Nephron progenitor cell (in vitro differentiated cells): ENCODE measurements around the gene CTNND1.

ENCODE experiments used
- DNase-seq: peaks from one replicate; pipeline ENCODE4 v3.0.0; 2021
- H3K27ac Mint-ChIP-seq: 2 replicates; pipeline ENCODE4 v1.8.0; 2021; ENCODE audit warnings: mild to moderate bottlenecking, moderate library complexity, mixed read lengths
- H3K27me3 Mint-ChIP-seq: 2 replicates; pipeline ENCODE4 v1.8.0; 2021; ENCODE audit warnings: mild to moderate bottlenecking, low read depth, mixed read lengths; ENCODE audit not compliant: poor library complexity
- H3K36me3 Mint-ChIP-seq: 2 replicates; pipeline ENCODE4 v1.8.0; 2021; ENCODE audit warnings: low read depth, mixed read lengths
- H3K4me1 Mint-ChIP-seq: 2 replicates; pipeline ENCODE4 v1.8.0; 2021; ENCODE audit warnings: mixed read lengths
- H3K4me3 Mint-ChIP-seq: 2 replicates; pipeline ENCODE4 v1.8.0; 2021; ENCODE audit warnings: mild to moderate bottlenecking, moderate library complexity, mixed read lengths
- H3K9me3 Mint-ChIP-seq: 2 replicates; pipeline ENCODE4 v1.8.0; 2021; ENCODE audit warnings: mild to moderate bottlenecking, moderate library complexity, mixed read lengths
- TF ChIP-seq, protein P1 (sequence below): fragments of 200-600 bp; sonication (generic); IDR thresholded peaks from 2 replicates; pipeline ENCODE4 v1.5.0; 2021; ENCODE audit warnings: antibody characterized with exemption

CTNND1 gene

DNA sequence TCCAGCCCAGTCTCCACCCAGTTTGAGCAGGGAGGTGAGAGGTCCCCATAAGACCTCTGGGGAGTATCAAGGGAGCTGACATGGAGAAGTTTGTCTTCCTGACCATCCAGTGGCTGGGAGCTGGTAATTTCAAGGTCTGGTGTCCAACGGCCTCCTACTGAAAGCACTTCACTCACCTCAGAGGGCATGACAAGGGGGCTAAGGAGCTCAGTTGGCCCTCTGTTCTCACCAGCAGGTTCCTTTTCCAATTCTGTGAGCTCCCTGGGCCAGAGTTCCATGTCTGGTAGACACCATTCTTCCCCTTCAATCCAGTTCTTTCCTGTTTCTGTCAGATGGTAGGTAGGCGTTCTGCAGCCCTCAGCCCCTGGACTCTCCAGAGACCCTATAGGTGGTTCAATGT, 17.2 kb upstream of the CTNND1 start:
- TF ChIP-seq, protein P1, sequence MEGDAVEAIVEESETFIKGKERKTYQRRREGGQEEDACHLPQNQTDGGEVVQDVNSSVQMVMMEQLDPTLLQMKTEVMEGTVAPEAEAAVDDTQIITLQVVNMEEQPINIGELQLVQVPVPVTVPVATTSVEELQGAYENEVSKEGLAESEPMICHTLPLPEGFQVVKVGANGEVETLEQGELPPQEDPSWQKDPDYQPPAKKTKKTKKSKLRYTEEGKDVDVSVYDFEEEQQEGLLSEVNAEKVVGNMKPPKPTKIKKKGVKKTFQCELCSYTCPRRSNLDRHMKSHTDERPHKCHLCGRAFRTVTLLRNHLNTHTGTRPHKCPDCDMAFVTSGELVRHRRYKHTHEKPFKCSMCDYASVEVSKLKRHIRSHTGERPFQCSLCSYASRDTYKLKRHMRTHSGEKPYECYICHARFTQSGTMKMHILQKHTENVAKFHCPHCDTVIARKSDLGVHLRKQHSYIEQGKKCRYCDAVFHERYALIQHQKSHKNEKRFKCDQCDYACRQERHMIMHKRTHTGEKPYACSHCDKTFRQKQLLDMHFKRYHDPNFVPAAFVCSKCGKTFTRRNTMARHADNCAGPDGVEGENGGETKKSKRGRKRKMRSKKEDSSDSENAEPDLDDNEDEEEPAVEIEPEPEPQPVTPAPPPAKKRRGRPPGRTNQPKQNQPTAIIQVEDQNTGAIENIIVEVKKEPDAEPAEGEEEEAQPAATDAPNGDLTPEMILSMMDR: no peak
- H3K4me1 Mint-ChIP-seq: peaks cover 47% of the 10 kb centered on the region
- no peak overlapping the region for H3K27ac Mint-ChIP-seq
- peaks cover 46% of the 10 kb centered on the region for H3K36me3 Mint-ChIP-seq
- H3K27me3 Mint-ChIP-seq: no peaks in the 10 kb centered on the region
- peak overlapping the region; percentile 63 for H3K4me3 Mint-ChIP-seq
- no peaks in the 10 kb centered on the region for H3K9me3 Mint-ChIP-seq
- DNase-seq: no peak

DNA sequence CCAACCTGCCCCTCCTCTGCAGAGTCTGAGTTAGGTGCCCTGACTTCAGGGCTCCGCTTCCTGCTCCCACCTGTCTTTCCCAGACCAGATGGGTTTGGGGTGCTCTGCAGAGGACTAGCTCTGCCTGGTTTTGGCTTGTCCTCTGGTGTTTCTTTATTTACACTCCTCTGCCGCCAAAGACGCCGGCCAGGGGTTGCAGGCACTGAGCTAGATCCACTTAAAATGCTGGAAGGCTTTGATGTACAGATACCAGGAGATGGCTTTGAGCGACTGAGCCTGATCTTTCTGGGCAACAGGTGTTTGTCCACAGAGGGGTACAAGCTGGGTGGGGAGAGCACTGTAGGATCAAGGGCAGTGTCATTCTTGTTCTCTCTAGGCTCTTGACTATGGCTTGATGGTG, 16.4 kb upstream of the CTNND1 start:
- Mint-ChIP-seq H3K27me3 (no peaks in the 10 kb centered on the region), H3K4me1 (peaks cover 47% of the 10 kb centered on the region), H3K4me3 (no peak overlapping the region), H3K27ac (peak overlapping the region; percentile 86), H3K36me3 (peaks cover 41% of the 10 kb centered on the region), H3K9me3 (no peaks in the 10 kb centered on the region)
- DNase-seq: no peak
- TF ChIP-seq, protein P1: no peak

DNA sequence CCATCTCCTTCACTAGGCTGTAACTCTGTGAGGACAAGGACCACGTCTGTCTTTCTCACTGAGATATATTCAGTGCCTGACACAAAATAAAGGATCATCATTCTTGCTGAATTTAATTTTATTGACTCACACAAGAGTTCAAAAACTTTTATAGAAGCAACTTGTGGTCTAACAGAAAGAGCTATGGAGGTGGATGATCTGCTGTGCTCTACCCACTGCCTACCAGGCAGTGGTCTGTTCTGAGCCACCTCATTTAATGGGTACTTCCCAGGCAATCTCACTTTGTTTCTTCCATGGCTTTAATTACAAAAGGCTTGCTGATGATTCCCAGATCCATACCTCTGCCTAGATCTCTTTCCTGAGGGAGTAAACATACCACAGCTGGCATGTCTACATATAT, 14.7 kb upstream of the CTNND1 start:
- Mint-ChIP-seq H3K9me3 (no peaks in the 10 kb centered on the region), H3K4me1 (peaks cover 38% of the 10 kb centered on the region), H3K27ac (peak overlapping the region; percentile 57), H3K4me3 (no peak overlapping the region), H3K36me3 (peaks cover 43% of the 10 kb centered on the region), H3K27me3 (no peaks in the 10 kb centered on the region)
- TF ChIP-seq, protein P1: no peak
- no peak for DNase-seq

DNA sequence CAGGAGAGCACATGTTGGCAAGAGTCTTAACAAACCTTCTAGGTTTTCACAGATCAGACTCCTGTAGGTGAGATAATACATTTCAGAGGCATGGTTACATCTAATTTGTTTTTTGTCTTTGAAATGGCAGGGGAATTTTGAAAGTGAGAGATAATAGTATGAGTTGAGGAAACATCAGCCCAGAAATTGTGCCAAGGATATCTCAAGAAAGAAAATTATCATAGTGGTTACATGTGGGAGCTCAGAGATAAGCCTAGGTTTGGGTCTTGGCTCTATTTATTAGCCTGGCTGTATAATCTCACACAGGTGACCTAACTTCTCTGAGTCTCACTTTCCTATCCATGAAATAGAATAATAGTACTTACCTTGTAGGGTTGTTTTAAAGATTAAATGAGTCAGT, 10.4 kb upstream of the CTNND1 start:
- H3K27ac Mint-ChIP-seq: no peak overlapping the region
- peaks cover 7% of the 10 kb centered on the region for H3K4me1 Mint-ChIP-seq
- peaks cover 11% of the 10 kb centered on the region for H3K36me3 Mint-ChIP-seq
- no peak overlapping the region for H3K4me3 Mint-ChIP-seq
- no peaks in the 10 kb centered on the region for H3K9me3 Mint-ChIP-seq
- H3K27me3 Mint-ChIP-seq: no peaks in the 10 kb centered on the region
- TF ChIP-seq, protein P1: no peak
- DNase-seq: no peak

DNA sequence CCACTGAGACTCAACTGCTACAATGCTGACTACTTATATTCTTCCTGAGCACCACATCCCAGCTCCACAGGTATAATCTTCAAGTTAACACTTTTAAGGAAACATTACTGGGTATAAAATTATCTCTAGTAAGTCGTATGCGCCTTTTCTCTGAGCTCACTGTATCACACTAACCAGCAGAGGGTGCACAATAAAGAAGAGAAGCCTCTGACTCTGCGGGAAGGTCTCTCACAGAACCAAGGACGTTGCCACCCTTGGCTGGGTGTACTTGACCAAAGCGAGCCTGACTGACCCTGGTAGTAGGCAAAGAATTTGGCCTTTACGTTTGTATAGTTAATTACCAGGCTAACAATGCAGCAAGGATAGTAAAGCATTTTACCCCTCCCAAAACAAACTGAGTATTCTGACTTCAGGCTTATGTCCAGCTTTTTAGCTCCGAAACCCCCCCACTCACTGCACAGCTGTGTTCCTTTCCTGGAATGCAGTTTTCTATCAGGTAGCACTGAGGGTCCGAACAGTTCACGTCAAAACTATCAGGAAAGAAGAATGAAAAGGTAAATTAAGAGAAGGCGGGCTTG, 9.8 kb upstream of the CTNND1 start, which contains the start of gene BTBD18:
Gene BTBD18, minus strand, starts transcription at position 144 of the 578 bp plus-strand sequence. CDS start 631 bp downstream, outside the sequence.
- Mint-ChIP-seq H3K9me3 (no peaks in the 10 kb centered on the region), H3K27ac (no peak within 1 kb of the TSS), H3K4me1 (peaks cover 7% of the 10 kb centered on the region), H3K36me3 (peaks cover 11% of the 10 kb centered on the region), H3K4me3 (no peak within 1 kb of the TSS), H3K27me3 (no peaks in the 10 kb centered on the region)
- TF ChIP-seq, protein P1: peak; percentile 34
- DNase-seq: no peak

DNA sequence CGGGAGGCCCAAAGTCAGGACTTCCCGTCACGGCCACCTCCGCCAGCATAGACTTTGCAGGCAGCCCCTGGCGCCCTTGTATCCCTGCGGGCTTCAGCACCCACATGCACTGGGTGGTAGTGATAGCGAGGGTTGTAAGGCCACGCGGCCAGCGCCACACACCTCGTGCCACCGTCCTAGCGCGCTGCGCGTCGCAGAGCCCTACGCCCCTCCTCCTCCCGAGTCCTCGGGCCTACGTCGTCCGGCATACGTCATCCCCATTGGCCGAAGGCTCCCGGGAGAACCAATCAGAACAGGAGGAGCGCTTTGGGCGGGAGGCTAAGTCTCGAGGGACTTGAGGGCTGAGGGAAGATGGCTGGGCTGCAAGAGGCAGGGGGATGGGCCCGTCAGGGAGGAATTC, 8.6 kb upstream of the CTNND1 start:
- no peak for DNase-seq
- Mint-ChIP-seq H3K27me3 (no peaks in the 10 kb centered on the region), H3K27ac (no peak overlapping the region), H3K4me1 (peaks cover 7% of the 10 kb centered on the region), H3K9me3 (no peaks in the 10 kb centered on the region), H3K4me3 (no peak overlapping the region), H3K36me3 (peaks cover 5% of the 10 kb centered on the region)
- TF ChIP-seq, protein P1: no peak
